COLO668 (cell line): ENCODE results near the gene DIP2A.
A peak's percentile ranks its signal among the peaks of the same experiment; 100 is the strongest.
"Not testable (repeated sequence)": the region's sequence is repeated elsewhere in the genome, so short reads cannot be mapped to it uniquely, and the experiment has no call there.

Experiments
- DNase-seq: peaks from one replicate; lab custom pipeline; 2025; ENCODE audit not compliant: unreplicated experiment; lab: John Stamatoyannopoulos, UW

Gene DIP2A

GRCh38 chr21:46448108-46448507 lies 10.6 kb upstream of the DIP2A start:
- DNase-seq = no peak

GRCh38 chr21:46448855-46449254 lies 9.8 kb upstream of the DIP2A start:
- not testable (repeated sequence) for DNase-seq

GRCh38 chr21:46452710-46453109 lies 6.0 kb upstream of the DIP2A start:
- DNase-seq = no peak

GRCh38 chr21:46454142-46454541 lies 4.5 kb upstream of the DIP2A start:
- DNase-seq = no peak

- no peak for DNase-seq
Observed at GRCh38 chr21:46454634-46455390, 3.9 kb upstream of the DIP2A start.

GRCh38 chr21:46455575-46456385 lies 2.9 kb upstream of the DIP2A start:
- no peak for DNase-seq

- no peak for DNase-seq
Observed at GRCh38 chr21:46456750-46457149, 1.9 kb upstream of the DIP2A start.

- DNase-seq = peak; percentile 66
Observed at GRCh38 chr21:46457801-46458314, 833 bp upstream of the DIP2A start.

GRCh38 chr21:46459024-46459355 lies 299 bp downstream of the DIP2A start:
- DNase-seq = no peak

GRCh38 chr21:46459356-46460112 lies 843 bp downstream of the DIP2A start:
- DNase-seq = peak; percentile 23

- DNase-seq = no peak
Observed at GRCh38 chr21:46461909-46462308, 3.2 kb downstream of the DIP2A start.

- not testable (repeated sequence) for DNase-seq
Observed at GRCh38 chr21:46465153-46465552, 6.5 kb downstream of the DIP2A start.

- no peak for DNase-seq
Observed at GRCh38 chr21:46465651-46466050, 7.0 kb downstream of the DIP2A start.

- no peak for DNase-seq
Observed at GRCh38 chr21:46468108-46468774, 9.6 kb downstream of the DIP2A start.

GRCh38 chr21:46469275-46469674 lies 10.6 kb downstream of the DIP2A start:
- no peak for DNase-seq

- DNase-seq = no peak
Observed at GRCh38 chr21:46471514-46471913, 12.8 kb downstream of the DIP2A start.

- DNase-seq = no peak
Observed at GRCh38 chr21:46472246-46472645, 13.6 kb downstream of the DIP2A start.

GRCh38 chr21:46474382-46474781 lies 15.7 kb downstream of the DIP2A start:
- DNase-seq = no peak

- DNase-seq = no peak
Observed at GRCh38 chr21:46475296-46475695, 16.6 kb downstream of the DIP2A start.

- no peak for DNase-seq
Observed at GRCh38 chr21:46477765-46478164, 19.1 kb downstream of the DIP2A start.

- no peak for DNase-seq
Observed at GRCh38 chr21:46478910-46479309, 20.2 kb downstream of the DIP2A start.
